ENCODE measurements around the gene UNC45B. TPM values are rescaled to one million over a fixed set of nuclear protein-coding genes. Genes with fewer than 3 reads are reported as not detected.

The UNC45B gene
- total and polyA plus RNA-seq, 2 donors (not counting 1 experiment from before 2014, with no cell fraction given): not detected

DNA sequence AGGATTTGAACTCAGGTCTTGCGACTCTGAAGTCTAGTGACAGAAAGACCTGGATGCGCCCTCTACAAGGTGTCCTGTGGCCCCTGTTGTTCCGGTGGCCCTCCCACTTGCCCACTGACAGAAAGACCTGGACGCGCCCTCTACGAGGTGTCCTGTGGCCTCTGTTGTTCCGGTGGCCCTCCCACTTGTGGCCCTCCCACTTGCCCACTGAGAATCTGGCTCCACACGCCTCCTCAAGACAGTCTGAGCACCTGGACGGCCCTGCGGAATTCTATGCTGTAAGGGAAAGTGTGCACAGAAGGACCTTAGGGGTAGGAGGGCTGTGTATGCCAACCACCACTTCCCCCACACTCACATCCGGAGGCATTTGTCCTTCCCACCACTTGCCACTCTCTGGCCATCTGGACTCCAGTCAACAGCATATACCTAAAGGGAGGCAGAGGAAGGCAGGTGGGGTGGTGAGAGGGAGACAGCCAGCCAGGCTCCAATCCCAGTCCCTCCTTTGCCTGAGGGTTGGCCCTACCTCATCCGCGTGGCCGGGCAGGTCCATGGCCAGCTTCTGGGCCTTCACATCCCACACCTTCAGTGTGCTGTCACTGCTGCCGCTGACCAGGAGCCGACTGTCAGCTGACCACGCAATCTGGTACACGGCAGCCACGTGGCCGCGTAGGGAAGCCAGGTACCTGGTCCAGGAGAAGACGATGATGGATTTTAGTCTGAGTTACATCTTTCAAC is 14.6 kb upstream of the UNC45B start:
- ATAC-seq (ENCODE audit: low read depth) (no peak), DNase-seq (no peak)
- TF ChIP-seq EZH2 (IDR thresholded peaks at IDR 0.05; ENCODE audit: borderline replicate concordance, insufficient read depth, low read depth, low read length, poor library complexity, severe bottlenecking): no peak
- TF ChIP-seq, protein P1, sequence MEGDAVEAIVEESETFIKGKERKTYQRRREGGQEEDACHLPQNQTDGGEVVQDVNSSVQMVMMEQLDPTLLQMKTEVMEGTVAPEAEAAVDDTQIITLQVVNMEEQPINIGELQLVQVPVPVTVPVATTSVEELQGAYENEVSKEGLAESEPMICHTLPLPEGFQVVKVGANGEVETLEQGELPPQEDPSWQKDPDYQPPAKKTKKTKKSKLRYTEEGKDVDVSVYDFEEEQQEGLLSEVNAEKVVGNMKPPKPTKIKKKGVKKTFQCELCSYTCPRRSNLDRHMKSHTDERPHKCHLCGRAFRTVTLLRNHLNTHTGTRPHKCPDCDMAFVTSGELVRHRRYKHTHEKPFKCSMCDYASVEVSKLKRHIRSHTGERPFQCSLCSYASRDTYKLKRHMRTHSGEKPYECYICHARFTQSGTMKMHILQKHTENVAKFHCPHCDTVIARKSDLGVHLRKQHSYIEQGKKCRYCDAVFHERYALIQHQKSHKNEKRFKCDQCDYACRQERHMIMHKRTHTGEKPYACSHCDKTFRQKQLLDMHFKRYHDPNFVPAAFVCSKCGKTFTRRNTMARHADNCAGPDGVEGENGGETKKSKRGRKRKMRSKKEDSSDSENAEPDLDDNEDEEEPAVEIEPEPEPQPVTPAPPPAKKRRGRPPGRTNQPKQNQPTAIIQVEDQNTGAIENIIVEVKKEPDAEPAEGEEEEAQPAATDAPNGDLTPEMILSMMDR (IDR thresholded peaks at IDR 0.05): no peak
- no peak overlapping the region for H3K4me2 ChIP-seq (replicated peaks; ENCODE audit: low read depth, low read length, poor library complexity, severe bottlenecking)
- no peak overlapping the region for H3K4me3 ChIP-seq (ENCODE audit: control extremely low read depth in 1 of 5, extremely low read depth in 1 of 5, insufficient read depth in 1 of 5, low read depth in 2 of 5, low read length in 4 of 5)
- 94% methylated on average over 18 of the region's 22 CpGs for WGBS (ENCODE audit: insufficient coverage)
- no peaks in the 10 kb centered on the region for H3K79me2 ChIP-seq (ENCODE audit: control insufficient read depth, insufficient read depth, low read length)
- no peak overlapping the region for H3K9ac ChIP-seq (ENCODE audit: low read length)
- Mint-ChIP-seq H3K27me3 (no peaks in the 10 kb centered on the region), H3K4me3 (no peak overlapping the region), H3K9me3 (ENCODE audit: insufficient read depth) (no peaks in the 10 kb centered on the region), H3K4me1 (no peaks in the 10 kb centered on the region), H3K27ac (no peak overlapping the region)
- H3K27ac ChIP-seq (ENCODE audit: low read length in 2 of 2): no peak overlapping the region
- CTCF ChIA-PET: interaction anchor here (1.0 kb wide), 1 partner anchor 630 kb away, joined by 4 read pairs; no protein-coding TSS in a partner anchor
- no peaks in the 10 kb centered on the region for H4K20me1 ChIP-seq (ENCODE audit: control insufficient read depth, insufficient read depth, low read length, poor library complexity, severe bottlenecking)
- POLR2A ChIA-PET: no interaction called here
- no peaks in the 10 kb centered on the region for H3K4me1 ChIP-seq (ENCODE audit: control insufficient read depth in 2 of 2, insufficient read depth in 2 of 2, low read length in 2 of 2)
- H3K36me3 ChIP-seq (replicated peaks in 1 of 2; ENCODE audit: control extremely low read depth in 1 of 2, control insufficient read depth in 1 of 2, extremely low read depth in 1 of 2, insufficient read depth in 2 of 2, low read length in 1 of 2): peaks cover 0 to 65% of the 10 kb centered on the region in 2 experiments
- no peaks in the 10 kb centered on the region for H3K9me3 ChIP-seq (ENCODE audit: control extremely low read depth in 1 of 3, control insufficient read depth in 2 of 3, insufficient read depth in 1 of 3, low read length in 2 of 3)
- H2AFZ ChIP-seq (ENCODE audit: insufficient read depth, low read depth, low read length, poor library complexity, severe bottlenecking): no peak overlapping the region
- H3K27me3 ChIP-seq (replicated peaks in 1 of 4; ENCODE audit: control extremely low read depth in 1 of 4, control insufficient read depth in 3 of 4, insufficient read depth in 4 of 4, low read length in 3 of 4): no peaks in the 10 kb centered on the region
- intact Hi-C loops (cut with micrococcal nuclease): no loop called here

DNA sequence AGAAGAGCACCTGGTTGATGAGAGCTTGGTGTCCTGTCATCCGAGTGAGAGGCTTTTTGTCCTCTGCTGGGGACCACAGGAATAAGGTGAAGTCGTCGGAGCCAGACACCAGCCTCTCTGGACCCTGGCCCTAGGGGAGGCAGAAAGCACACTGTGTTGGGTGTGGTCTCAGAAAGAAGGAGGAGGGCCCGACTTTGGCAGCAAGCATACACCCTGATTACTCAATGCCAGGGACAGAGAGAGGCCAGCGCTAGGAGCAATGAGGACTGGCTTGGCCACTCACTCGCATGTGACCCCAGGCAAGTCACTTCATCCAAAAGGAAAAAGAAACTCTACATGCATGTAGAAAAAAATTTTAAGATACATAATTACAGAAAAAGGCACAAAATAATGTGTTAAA is 12.3 kb upstream of the UNC45B start:
- Histone ChIP-seq H3K9me3 (ENCODE audit: control extremely low read depth in 1 of 3, control insufficient read depth in 2 of 3, insufficient read depth in 1 of 3, low read length in 2 of 3) (no peaks in the 10 kb centered on the region), H3K36me3 (replicated peaks in 1 of 2; ENCODE audit: control extremely low read depth in 1 of 2, control insufficient read depth in 1 of 2, extremely low read depth in 1 of 2, insufficient read depth in 2 of 2, low read length in 1 of 2) (peaks cover 0 to 80% of the 10 kb centered on the region in 2 experiments), H4K20me1 (ENCODE audit: control insufficient read depth, insufficient read depth, low read length, poor library complexity, severe bottlenecking) (no peaks in the 10 kb centered on the region), H3K4me3 (ENCODE audit: control extremely low read depth in 1 of 5, extremely low read depth in 1 of 5, insufficient read depth in 1 of 5, low read depth in 2 of 5, low read length in 4 of 5) (no peak overlapping the region), H2AFZ (ENCODE audit: insufficient read depth, low read depth, low read length, poor library complexity, severe bottlenecking) (no peak overlapping the region), H3K4me2 (replicated peaks; ENCODE audit: low read depth, low read length, poor library complexity, severe bottlenecking) (no peak overlapping the region), H3K79me2 (ENCODE audit: control insufficient read depth, insufficient read depth, low read length) (peaks cover 5% of the 10 kb centered on the region), H3K27ac (ENCODE audit: low read length in 2 of 2) (no peak overlapping the region), H3K27me3 (replicated peaks in 1 of 4; ENCODE audit: control extremely low read depth in 1 of 4, control insufficient read depth in 3 of 4, insufficient read depth in 4 of 4, low read length in 3 of 4) (no peaks in the 10 kb centered on the region), H3K9ac (ENCODE audit: low read length) (no peak overlapping the region), H3K4me1 (ENCODE audit: control insufficient read depth in 2 of 2, insufficient read depth in 2 of 2, low read length in 2 of 2) (no peaks in the 10 kb centered on the region)
- ATAC-seq (ENCODE audit: low read depth): no peak
- 93% methylated on average over 3 of the region's 6 CpGs for WGBS (ENCODE audit: insufficient coverage)
- Mint-ChIP-seq H3K9me3 (ENCODE audit: insufficient read depth) (no peaks in the 10 kb centered on the region), H3K27me3 (no peaks in the 10 kb centered on the region), H3K27ac (no peak overlapping the region), H3K4me3 (no peak overlapping the region), H3K4me1 (no peaks in the 10 kb centered on the region)
- CTCF ChIA-PET: no interaction called here
- DNase-seq: no peak
- POLR2A ChIA-PET: no interaction called here
- TF ChIP-seq, protein P1 (IDR thresholded peaks at IDR 0.05): no peak
- TF ChIP-seq EZH2 (IDR thresholded peaks at IDR 0.05; ENCODE audit: borderline replicate concordance, insufficient read depth, low read depth, low read length, poor library complexity, severe bottlenecking): no peak
- intact Hi-C loops (cut with micrococcal nuclease): no loop called here

All from B cell (primary cell).